Kasumi-1 (cell line): ENCODE measurements around the gene TGFB1I1.
A peak's percentile ranks its signal among the peaks of the same experiment; 100 is the strongest.

ENCODE experiments used
- DNase-seq, 2 experiments: peaks; one replicate each; lab custom pipeline; 2025; lab: John Stamatoyannopoulos, UW

TGFB1I1 gene

DNA sequence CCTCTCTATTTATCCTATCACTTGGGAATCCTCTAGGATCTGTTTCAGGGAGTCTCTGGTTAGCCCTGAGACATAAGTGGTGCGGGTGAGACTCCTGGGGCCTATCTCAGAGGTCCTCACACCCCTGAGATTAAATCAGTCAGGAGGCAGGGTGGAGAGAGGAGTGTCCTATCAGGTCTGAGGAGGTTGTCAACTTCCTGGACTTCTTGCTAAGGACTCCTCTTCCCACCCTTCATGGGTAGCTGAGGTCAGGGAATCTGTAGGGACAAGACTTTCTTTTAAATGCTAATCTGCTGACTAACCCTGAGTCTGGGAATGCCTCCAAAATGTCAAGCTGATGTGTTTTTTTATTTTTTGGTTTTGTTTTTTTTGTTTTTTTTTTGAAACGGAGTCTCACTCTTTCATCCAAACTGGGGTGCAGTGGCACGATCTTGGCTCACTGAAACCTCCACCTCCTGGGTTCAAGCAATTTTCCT, 19.3 kb upstream of the TGFB1I1 start:
- no peak for DNase-seq

DNA sequence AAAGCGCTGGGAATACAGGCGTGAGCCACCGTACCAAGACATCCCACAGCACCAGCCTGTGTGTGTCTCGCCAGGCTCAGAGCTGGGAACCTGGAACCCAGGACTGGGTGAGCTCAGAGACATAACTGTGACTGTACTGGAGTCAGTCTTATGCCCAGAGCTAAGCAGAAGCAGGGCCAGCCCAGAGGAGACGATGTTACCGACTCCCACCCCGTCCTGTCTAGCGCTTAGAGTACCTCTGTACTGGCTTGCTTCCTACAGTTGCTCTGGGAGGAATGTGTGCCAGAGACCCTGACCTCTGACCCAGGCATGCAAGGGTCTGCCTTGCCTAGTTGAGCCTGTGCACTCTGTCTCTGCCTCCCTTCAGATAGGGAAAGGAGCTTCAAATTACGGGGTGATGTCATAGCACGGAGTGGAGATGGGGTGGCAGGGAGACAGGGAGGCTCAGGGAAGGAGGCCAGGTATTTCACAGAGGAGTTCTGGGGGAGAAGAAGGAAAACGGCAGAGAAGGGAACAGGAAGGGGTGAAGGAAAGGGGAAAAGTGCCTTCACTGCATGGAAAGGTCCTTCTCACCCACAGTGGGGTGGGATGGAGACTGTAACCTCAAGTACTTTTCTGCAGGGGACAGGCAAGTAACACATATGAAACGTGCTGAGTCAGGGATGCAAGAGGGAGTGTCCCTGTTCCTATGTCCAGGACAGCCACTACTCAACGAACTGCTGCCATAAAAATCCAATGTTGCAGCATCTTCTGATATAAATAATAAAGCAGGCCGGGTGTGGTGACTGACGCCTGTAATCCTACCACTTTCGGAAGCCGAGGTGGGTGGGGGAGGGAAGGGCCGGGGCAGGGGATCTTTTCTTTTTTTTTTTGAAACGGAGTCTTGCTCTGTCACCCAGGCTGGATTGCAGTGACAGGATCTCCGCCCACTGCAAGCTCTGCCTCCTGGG, 18.4 kb upstream of the TGFB1I1 start:
- DNase-seq: no peak

DNA sequence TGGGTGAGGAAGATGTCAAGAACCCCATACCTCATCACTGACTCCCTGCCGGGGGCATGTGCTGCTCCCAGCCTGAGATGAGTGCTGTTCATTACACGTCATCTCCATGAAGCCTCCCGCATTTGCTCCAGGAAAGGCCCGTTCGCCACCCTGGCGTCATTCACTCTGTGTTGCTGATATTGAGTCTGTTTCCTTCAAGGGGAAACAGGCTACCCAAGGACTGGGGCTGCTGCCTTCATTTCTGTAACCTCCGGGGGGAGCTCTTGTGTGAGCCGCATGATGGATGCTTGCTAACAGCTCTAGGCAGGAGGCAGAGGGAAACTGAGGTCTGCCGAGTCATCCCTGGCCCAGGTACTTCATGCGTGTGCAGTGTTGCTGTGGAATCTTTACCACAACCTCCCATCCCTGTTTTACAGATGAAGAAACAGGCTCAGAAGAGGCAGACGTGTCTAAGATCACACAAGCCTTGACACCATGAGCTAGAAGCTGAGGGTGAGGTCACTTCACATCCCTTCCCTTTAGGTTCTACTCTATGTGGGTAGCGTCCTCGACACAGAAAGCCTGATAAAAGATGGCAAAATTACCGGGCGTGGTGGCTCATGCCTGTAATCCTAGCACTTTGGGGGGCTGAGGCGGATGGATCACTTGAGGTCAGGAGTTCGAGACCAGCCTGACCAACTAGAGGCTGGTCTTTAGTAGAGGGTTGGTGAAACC, 16.2 kb upstream of the TGFB1I1 start:
- DNase-seq: peak in 1 of 2 experiments; percentile 19

DNA sequence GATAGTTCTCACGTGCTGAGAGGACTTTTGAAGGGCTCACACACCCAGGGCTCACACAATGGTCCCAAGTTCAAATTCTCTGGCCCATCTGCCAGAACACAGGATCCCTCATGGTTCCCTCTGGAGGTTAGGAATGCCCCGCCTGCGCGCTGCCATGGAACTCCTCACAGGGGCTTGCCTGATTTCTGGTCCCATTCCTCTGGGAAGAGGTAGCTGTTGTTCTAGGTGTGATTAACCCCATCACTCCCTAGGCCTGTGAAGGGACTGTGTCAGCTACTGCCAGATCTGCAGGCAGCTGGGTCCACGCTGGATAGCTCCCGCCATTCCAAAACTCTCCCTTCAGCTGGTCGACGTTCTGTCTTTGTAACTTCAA, 15.0 kb upstream of the TGFB1I1 start:
- DNase-seq: no peak

DNA sequence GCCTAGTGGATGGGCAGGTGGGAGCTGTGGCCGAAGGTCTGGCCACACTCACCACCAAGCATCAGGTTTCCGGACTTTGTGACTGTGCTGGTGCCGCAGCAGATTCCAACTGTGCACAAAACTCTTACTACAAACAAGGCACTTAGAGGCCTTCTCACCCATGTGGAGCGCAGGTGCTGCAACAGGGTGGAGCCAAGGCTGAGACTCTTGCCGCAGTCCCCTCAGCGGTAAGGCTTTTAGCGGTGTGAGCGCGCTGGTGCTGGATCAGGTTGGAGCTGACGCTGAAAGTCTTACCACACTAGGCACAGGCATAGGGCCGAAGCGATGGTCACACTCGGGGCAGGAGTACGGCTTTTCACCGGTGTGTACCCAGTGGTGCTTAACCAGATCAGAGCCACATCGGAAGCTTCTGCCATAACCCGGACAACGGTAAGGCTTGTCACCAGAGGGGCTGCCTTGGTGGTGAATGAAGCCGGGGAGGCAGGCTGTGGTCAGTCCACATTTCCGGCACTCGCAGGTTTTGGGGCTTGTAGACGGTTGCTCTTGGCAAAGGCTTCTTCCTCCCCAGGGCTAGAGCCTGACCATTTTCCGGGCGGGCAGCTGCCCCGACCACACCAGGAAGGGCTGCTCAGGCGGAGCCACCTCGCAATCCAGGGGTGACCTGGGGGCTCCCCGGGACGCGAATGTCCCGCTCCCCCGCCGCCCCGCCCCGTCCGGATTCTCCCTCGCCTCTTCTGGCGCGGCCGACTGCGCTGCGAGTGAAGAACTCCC, 13.7 kb upstream of the TGFB1I1 start:
- DNase-seq: peak; percentile 42 to 52

DNA sequence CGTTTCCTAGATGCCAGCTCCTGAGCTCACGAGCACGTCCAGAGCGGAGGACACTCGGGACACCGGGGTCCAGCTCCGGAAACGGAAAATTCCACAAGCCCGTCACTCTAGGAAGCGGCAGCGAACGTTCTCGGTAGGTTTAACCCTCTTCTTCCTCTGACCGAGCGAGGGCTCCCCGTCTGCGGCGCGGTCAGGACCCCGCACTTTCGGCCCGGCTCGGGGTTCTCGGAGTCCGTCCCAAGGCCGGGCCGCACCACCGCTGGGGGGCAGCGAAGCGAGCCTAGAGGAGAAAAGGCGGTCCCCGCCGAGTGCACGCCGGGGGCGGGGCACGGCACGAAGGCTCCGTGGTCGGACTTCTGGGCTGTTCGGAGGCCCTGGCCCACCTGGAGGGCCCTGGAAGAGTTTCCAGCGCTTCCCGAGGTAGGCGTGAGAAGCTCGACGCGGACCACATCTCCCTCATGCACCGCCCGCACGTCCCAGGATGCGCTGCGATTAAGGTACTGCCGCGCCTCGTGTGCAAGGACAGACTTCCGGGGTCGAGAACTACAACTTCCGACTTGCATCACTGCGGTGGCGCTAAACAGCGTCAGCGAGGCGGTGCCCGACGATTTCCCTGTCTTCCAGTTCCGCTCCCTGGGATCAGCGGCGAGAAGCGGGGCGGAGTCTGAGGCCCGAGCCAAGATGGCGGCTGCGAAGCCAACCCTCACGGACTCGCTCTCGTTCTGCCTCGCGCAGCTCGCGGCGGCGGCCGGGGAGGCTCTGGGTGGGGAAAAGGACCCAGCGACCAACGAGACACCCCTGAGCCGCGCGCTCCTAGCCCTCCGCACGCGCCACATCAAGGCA, 12.9 kb upstream of the TGFB1I1 start, which contains the start of gene ARMC5:
Gene ARMC5, plus strand, starts transcription at position 658 of the 843 bp plus-strand sequence. Its CDS starts 24 bp downstream, at position 682.
- peak; percentile 85 to 90 for DNase-seq

DNA sequence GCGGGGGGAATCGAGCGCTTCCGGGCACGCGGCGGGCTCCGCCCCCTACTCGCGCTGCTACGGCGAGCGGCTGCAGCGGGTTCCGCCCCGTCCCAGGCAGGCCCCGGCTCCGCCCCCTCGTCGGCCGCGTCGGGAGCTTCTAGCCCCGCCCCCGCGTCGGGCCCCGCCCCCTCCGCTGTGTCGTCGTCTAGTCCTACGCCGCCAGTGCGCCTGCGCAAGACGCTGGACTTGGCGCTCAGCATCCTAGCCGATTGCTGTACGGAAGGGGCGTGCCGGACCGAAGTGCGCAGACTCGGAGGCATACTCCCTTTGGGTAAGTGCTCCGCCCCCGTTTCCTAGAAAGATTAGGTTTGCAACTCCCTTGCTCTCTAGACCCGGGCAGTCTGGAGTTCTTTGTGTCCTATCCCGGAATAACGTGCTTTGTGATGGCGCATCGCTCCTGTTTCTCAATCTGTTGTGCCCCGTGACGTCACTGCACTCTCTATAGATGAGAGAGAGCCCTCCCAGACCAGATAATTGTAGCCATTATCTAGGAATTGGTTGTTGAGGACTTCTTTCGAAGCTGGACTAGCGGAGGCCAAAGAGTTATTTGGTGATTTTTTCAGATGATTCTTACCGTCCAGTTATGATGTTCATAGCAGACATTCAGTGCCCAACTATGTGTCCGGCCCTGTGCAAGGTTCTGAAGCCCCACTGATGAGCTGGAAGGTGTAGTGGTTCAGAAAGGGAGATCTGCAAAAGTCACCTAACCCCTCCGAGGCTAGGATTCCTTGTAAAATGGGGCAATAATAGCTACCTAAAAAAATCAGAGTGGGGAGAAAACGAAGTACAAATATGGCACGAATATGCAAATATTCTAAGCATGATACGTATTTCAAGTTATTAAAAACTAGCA, 12.0 kb upstream of the TGFB1I1 start:
- peak; percentile 89 to 91 for DNase-seq

DNA sequence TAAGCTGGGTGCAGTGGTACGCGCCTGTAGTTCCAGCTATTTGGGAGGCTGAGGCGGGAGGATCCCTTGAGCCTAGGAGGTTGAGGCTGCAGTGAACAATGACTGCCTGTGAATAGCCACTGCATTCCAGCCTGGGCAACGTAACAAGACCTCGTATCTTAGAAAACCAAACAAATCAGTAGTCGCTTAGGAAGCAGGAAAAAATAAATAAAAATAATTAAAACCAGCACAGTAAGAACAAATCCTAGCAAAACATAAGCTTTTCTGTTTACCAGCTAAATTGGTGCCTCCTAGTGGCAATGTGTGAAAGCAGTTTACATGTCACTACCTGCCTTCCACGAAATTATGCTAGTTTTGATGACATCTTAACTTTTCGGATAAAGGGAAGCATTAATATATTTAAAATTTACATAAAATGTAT, 11.4 kb upstream of the TGFB1I1 start:
- DNase-seq: peak; percentile 28 to 37

DNA sequence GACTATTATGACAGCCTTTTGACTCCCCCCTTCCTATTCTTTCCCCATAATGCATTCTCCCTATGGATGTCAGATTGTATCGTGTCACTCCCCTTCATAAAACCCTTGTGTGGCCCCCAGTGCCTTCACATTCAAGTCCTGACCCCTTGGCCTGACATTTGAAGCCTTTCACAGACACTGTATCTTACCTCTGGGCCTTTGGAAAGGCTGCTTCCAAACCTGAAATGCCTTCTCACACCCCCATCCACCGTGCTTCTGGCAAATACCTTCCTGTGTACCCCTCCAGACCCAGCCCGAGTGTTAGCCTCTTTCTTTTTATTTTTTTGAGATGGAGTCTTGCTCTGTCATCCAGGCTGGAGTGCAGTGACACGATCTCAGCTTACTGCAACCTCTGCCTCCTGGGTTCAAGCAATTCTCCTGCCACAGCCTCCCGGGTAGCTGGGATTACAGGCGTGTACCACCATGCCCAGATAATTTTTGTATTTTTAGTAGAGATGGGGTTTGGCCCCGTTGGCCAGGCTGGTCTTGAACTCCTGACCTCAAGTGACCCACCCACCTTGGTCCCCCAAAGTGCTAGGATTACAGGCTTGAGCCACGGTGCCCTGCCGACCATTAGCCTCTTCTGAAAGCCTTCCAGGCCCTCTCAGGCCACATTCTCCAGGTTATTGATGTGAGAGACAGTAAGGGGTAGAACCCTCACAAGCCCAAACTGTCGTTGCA, 10.6 kb upstream of the TGFB1I1 start:
- DNase-seq: no peak

DNA sequence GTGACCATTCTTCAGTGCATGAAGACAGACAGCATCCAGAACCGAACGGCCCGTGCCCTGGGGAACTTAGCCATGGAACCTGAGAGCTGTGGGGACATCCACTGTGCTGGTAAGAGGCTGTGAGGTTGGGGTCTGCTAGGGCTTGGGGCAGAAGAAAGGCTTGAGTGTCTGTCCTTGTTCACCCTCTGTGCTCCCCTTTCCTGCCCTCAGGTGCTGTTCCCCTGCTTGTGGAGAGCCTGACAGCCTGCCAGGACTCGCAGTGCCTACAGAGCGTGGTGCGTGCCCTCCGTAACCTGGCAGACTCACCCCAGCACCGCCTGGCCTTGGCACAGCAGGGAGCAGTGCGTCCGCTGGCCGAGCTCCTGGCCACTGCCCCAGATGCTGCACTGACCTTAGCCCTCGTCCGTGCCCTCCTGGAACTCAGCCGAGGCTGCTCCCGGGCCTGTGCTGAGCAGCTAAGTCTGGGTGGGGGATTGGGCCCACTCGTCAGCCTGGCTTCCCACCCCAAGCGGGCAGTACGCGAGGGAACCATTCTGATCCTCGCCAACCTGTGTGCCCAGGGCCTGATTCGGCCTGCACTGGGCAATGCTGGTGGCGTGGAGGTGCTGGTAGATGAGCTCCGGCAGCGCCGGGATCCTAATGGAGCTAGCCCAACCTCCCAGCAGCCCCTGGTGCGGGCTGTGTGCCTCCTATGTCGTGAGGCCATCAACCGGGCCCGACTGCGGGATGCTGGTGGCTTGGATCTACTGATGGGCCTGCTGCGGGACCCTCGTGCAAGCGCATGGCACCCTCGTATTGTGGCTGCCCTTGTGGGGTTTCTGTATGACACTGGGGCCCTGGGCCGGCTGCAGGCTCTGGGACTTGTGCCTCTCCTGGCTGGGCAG, 9.8 kb upstream of the TGFB1I1 start:
- DNase-seq: no peak

DNA sequence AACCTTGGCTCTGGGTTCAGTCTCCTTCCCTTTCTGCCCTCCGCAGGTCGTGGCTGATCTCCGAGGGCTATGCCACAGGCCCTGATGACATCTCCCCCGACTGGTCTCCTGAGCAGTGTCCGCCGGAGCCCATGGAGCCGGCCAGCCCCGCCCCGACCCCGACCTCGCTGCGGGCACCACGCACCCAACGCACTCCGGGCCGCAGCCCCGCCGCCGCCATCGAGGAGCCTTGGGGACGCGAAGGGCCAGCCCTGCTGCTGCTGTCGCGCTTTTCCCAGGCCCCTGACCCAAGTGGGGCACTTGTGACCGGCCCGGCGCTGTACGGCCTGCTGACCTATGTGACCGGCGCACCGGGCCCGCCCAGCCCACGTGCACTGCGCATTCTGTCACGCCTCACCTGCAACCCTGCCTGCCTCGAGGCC, 7.6 kb upstream of the TGFB1I1 start:
- no peak for DNase-seq

DNA sequence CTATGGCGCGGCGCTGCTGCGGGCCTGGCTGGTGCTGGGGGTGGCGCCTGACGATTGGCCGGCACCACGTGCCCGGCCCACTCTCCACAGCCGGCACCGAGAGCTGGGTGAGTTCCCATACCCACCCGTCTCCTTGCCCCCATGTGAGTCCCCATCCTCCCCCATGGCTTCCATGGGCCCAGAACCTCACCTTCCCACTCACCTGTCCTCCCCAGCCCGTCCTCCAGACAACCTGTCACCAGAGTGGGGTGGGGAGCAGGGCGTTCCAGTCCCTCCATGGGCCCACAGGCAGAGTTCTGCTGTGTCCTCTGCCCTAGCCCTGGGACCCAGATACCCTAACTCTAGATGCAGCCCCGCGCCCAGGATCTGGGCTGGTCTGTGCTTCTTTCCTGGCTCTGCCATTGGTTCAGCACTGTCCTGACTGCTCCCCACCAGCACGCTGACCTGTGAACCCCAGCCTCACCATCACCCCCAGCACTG, 7.1 kb upstream of the TGFB1I1 start:
- DNase-seq: no peak

DNA sequence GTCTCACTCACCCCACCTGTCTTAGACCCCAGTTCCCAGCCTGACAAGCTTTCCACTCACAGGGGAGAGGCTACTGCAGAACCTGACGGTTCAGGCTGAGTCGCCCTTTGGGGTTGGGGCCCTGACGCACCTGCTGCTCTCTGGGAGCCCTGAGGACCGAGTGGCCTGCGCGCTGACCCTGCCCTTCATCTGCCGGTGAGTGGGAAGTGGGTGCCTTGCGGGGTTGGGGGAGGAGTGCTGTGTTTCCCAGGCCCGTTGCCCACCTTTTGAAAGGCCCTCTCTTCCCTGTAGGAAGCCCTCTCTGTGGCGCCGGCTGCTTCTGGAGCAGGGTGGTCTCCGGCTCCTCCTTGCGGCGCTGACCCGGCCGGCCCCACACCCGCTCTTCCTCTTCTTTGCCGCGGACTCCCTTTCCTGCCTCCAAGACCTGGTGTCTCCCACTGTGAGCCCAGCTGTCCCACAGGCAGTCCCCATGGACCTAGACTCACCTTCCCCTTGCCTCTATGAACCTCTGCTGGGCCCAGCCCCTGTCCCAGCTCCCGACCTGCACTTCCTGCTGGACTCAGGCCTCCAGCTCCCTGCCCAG, 6.1 kb upstream of the TGFB1I1 start:
- DNase-seq: no peak

DNA sequence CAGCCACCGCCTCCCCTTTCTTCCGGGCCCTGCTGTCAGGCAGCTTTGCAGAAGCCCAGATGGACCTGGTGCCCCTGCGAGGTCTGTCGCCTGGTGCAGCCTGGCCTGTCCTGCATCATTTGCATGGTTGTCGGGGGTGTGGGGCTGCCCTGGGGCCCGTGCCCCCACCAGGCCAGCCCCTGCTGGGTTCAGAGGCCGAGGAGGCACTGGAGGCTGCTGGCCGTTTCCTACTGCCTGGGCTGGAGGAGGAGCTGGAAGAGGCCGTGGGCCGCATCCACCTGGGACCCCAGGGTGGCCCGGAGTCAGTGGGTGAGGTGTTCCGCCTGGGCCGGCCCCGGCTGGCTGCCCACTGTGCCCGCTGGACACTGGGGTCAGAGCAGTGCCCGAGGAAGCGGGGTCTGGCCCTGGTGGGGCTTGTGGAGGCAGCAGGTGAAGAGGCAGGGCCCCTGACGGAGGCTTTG, 5.5 kb upstream of the TGFB1I1 start:
- no peak for DNase-seq

DNA sequence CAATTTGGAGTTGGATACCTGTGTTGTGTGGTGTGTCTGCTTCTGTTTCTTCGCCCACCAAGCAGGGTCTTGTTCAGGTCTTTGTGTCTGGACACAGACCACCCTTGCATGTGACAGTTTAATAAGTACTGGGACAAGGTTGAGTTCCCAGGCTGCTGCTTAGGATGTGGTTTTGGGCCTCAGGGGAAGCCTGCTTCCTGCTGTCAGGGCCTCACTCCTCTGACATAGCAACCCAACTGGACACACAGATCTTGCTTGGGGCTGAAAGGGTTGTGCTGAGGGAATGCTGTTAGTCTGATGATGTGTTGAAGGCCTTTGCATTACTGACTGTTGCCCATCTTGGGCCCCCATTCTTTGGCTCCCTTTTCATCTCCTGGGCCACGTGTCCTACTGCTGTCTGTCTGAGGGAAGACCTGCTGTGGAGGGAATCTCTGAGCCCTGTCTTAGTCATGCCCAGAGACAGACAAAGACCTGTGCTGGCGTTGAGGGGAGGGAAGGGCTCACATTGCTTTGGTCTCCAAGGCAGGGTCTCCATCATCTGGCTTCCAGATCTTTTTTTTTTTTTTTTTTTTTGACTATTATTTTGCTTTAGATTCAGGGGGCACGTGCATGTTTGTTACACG, 4.7 kb upstream of the TGFB1I1 start:
- peak; percentile 31 to 50 for DNase-seq

DNA sequence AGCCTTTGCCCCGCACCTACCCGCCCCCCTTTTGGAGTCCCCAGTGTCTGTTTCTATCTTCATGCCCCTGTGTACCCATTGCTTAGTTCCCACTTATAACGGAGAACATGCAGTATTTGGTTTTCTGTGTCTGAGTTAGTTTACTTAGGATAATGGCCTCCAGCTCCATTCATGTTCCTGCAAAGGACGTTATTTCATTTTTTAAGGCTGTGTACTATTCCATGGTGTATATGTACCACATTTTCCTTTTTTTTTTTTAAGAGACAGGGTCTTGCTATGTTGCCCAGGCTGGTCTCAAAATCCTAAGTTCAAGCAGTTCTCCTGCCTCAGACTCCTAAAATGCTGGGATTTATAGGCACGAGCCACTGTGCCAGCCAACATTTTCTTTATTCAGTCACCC, 4.1 kb upstream of the TGFB1I1 start:
- no peak for DNase-seq

DNA sequence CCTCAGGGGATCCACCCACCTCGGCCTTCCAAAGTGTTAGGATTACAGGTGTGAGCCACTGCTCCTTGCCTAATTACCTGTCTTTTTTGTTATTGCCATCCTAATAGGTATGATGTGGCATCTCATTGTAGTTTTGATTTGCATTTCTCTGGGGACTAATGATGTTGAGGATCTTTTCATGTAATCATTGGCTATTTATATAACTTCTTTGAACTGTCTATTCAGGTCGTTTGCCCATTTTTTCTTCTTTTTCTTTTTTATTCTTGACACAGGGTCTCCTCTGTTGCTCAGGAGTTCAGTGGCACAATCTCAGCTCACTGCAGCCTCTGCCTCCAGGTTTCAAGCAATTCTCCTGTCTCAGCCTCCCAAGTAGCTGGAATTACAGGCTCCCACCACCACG, 1.3 kb upstream of the TGFB1I1 start:
- DNase-seq: no peak
